Thyroid gland (tissue), 4 donors: ENCODE data around the gene B4GALNT4.

ENCODE experiments used
- POLR2A ChIP-seq, 2 donors: fragments of 450-650 bp; IDR thresholded peaks; one replicate each; pipeline ENCODE4 v1.6.1; 2017; ENCODE audit warnings: antibody characterized with exemption in 2 of 2, mild to moderate bottlenecking in 2 of 2, moderate library complexity in 1 of 2
- TF ChIP-seq, protein P1 (sequence below), 6 experiments: fragments of 200-600 bp in 3 of 6; fragments of 450-650 bp in 3 of 6; sonication (generic) in 3 of 6; IDR thresholded peaks; one replicate each; pipeline ENCODE4 v1.5.1; 2016 to 2019; ENCODE audit warnings: antibody characterized with exemption in 6 of 6, mild to moderate bottlenecking in 2 of 6, inconsistent platforms in 1 of 6, moderate library complexity in 1 of 6

DNA sequence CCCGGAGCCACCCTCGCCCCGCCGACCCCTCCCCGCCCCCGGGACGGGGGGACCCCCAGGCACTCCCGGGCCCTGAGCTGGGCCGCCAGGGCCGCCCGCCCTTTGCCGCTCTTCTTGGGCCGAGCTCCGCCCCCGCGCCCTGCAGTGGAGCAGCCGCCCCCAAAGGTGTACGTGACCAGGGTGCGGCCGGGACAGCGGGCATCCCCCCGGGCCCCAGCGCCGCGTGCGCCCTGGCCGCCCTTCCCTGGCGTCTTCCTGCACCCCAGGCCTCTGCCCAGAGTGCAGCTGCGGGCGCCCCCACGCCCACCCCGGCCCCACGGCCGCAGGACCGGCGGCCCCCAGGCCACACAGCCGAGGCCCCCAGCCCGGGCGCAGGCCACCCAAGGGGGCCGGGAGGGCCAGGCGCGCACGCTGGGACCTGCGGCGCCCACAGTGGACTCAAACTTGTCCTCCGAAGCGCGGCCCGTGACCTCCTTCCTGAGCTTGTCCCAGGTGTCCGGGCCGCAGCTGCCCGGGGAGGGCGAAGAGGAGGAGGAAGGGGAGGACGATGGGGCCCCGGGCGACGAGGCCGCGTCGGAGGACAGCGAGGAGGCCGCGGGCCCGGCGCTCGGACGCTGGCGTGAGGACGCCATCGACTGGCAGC lies 7.4 kb downstream of the B4GALNT4 start:
- TF ChIP-seq, protein P1, sequence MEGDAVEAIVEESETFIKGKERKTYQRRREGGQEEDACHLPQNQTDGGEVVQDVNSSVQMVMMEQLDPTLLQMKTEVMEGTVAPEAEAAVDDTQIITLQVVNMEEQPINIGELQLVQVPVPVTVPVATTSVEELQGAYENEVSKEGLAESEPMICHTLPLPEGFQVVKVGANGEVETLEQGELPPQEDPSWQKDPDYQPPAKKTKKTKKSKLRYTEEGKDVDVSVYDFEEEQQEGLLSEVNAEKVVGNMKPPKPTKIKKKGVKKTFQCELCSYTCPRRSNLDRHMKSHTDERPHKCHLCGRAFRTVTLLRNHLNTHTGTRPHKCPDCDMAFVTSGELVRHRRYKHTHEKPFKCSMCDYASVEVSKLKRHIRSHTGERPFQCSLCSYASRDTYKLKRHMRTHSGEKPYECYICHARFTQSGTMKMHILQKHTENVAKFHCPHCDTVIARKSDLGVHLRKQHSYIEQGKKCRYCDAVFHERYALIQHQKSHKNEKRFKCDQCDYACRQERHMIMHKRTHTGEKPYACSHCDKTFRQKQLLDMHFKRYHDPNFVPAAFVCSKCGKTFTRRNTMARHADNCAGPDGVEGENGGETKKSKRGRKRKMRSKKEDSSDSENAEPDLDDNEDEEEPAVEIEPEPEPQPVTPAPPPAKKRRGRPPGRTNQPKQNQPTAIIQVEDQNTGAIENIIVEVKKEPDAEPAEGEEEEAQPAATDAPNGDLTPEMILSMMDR (IDR thresholded peaks at IDR 0.05): no peak
- TF ChIP-seq POLR2A (IDR thresholded peaks at IDR 0.05): no peak
